NOMO-1 treated with DMSO at 0.1 percent for 48 hours (cell line): Measurements from ENCODE around the gene GAB3.
"Not testable (repeated sequence)": the region's sequence is repeated elsewhere in the genome, so short reads cannot be mapped to it uniquely, and the experiment has no call there.

Source experiments
- DNase-seq: peaks from one replicate; lab custom pipeline; 2025; ENCODE audit not compliant: unreplicated experiment; lab: John Stamatoyannopoulos, UW

Gene GAB3

DNA sequence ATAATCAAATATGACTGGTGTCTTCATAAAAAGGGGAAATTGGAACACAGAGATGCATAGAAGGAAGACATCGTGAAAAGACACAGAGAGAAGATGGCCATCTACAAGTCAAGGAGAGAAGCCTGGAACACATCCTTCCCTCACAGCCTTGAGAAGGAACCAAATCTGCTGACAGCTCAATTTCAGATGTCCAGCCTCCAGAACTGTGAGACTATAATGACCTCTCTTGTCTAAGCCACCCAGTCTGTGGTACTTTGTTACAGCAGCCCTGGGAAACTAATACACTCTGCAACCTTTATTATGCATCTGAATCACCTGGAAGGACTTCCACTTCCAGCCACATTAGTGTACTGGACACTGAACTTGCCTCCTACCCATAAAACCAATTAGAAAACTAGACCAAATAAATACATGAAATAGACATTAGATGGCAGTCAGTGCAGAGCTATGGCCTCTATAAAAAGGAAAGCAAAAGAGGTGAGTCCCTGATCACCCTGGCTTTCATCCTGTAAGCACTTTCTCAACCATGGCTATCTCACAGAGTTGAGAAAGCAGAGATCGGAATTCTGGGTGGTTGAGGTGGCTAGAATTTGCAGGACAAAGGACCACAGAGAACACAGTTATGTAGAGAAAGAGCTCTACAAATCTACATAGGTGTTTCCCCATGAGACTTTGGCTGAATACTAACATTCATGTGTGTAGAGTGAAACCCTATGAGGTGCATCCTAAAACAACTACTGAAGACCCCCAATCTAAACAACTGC lies 25.7 kb downstream of the GAB3 start:
- DNase-seq: no peak

DNA sequence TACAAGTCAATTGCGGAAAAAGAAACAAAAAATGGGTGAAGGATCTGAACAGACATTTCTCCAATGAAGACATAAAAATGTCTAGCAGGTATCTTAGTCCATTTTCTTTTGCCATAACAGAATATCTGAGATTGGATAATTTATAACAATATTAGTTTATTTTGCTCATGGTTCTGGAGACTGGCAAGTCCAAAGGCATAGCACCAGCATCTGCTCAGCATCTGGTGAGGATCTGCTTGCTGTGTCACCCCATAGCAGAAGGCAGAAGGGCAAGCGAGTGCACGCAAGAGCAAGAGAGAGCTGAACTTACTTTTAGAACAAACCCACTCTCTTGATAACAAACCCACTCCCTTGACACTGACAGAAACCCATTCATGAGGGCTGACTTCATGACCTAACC lies 29.7 kb downstream of the GAB3 start:
- DNase-seq: no peak

DNA sequence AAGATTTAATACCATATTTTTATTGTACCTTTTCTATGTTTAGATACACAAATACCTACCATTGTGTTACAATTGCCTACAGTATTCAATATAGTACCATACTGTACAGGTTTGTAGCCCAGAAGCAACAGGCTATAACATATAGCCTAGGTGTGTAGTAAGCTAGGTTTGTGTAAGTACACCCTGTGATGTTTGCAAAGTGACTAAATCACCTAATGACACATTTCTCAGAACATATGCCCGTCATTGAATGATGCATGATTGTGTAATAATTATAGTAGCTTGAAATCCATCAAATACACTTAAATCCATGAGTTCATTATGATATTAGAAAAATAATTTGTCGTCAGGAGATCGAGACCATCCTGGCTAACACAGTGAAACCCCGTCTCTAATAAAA lies 30.8 kb downstream of the GAB3 start:
- DNase-seq: no peak

DNA sequence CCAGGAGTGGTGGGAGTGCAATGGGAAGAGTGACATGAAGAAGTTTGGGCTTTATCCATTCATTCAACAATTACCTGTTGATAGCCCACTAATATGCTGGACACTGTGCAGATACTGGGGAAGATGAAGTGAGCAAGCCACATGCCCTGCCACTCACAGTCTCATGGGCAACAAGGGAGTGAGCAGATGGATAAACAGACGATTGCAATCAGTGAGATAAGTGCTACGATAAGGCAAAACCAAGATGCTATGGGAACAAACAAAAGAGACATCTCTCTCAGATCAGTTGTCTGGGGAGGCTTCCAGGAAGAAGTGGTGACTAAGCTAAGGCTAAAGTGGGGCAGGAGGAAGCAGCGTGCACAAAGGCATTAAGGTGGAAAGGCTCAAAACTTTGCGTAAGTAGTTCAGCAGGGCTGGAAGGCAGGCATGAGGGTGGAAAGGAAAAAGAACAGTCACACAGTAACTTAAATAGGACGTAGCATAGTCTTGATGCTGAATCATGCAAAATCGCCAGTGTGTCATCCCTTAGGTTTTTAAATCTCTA lies 31.7 kb downstream of the GAB3 start:
- peak; percentile 67 for DNase-seq

DNA sequence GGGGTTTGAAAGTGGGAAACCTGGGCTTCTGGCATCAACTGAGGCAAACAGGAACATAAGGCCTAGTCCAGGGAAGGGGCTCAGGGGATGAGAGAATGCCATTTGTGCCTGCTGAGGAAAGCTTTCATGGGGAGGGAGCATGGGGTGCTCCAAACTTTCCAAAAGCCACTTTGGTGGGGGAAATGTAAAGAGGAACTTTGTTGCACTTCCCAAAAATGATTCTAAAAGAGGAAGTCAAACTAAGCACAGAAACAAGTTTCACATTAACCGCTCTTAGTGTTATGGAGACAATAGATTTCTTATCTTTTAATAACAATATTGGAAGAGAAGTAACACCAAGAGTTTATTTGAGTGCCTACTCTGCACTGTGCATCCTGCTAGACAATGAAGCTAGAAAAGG lies 32.3 kb downstream of the GAB3 start:
- DNase-seq: peak; percentile 75

DNA sequence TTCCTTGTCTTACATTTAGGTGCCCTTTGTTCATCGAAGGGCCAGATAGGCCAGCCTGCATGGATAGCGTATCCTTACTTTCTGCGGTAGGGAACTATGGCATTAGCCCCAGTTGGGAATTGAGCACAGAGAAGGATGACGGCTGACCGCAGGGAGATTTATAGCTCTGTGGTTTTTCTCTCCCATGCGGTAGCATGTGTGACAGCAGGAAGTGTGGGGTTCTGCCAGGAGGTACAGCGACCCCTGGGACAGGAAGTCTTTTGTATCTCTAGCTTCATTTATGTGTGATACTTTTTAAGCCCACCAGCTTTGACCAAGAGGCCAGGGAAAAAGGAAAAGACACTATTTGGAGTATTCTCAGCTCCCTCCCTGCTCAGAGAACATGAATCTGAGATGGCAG lies 33.1 kb downstream of the GAB3 start:
- peak; percentile 70 for DNase-seq

DNA sequence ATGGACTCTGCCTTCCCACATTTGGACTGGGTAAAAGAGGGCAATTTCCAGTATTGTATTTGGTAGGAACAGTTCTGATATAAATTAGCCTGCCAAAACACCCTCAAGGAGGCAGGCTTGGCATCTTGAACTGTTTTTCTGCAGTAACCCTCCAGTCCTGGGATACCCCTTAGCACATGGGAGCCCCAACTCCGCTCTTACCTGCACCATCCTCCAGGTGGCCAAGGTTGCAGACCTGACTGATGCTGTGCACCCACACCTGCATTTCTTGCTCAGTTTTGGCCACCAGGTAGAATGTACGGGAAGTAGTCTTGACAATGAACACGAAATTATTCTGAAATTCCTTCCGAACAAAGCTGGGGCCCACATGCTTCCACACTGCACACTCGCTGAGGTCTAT lies 35.1 kb downstream of the GAB3 start:
- DNase-seq: no peak

DNA sequence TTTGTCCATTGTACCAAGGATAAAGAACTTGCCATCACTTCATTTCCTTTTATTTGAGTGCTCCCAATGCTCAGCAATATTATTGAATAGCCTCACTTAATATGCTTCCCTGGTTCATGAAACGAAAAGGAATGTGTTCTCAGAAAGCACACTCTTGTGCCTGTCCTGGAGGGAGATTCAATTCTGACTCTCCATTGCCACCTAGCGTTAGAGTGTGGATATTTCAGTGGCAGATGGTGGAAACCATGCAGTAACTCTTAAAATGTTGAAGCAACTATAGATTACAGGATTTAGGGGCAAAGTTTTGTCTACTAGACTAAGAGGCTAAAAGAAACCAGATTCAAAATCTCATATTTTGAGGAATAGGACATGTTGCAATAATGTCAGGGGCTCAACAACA lies 36.0 kb downstream of the GAB3 start:
- DNase-seq: peak; percentile 55

DNA sequence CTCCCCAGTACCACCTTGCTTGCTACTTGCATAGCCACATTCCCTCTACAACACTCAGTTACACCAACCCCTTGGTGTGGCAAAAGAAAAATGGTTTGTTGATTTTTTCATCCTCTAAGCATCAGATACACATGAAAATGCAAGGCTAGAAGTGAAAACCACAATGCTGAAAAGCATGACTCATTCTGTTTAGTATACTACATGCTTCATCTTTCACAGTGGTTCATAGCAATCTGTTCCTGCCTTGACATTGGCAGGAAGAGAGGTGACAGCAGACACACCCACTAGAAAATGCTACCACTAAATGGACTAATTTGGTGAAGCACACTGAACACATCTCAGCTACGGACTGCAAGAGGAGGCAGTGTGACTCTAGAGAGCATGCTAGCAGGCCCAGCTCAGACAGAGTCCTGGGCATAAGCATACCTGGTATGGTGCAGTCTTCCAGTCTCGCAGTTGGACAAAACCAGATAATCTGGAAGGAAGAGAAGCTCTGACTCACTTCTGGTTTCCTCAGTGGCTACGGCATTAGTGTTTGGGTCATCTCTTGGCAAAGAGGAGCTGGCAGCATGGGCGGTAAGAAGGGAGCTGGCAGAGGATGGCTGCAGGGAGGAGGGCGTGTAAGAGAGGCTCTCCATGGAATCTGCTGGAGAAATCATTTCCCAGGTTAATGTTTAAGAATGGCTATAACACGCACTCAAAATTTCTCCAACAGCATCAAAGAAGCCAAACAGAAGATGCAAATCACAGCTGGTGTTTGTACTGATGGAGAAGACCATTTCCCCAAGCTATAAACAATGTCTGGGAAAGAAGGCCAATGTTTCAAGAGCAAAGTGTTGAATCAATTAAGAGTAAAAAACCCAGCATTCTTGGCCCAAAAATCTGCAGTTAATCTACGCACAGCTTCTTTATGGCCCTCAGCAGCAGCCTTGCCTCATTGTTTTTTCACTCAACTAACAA lies 37.8 kb downstream of the GAB3 start:
- peak; percentile 32 for DNase-seq

DNA sequence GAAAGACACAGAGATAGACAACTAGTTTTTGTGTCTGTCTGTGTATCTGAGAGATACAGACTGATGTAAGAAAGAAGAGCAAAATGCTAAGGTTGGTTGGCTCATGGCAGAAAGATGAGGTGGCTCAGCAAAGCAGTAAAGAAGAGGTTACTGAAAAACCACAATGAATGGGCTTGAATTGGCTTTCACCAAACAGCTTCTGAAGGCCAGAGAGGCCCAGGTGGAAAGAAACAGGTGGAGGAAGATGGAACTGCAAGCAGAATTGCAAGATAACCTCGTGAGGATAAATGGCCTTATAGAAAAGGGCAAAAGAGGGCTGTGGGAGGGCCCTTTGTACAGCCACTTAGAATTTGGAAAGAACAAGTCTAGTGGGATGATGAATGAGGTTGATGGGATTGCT lies 39.6 kb downstream of the GAB3 start:
- DNase-seq: no peak

DNA sequence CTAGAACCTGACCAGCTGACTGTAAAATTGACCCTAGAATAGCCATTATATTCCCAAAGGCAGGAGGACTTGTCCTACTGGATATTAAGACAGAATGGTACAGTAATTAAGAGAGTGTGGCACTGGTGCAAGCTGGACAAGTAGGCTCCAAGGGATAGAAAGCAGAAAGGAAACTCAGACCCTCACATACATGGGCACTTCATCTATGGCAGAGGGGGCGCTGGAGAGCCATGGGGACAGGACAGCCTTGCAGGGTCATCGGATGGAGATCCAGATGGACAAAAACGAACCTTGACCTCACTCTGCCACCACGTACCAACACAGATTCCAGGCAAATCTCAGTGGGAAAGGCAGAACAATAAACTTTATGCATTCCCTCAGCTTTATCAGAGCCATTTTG lies 40.6 kb downstream of the GAB3 start:
- DNase-seq: no peak

DNA sequence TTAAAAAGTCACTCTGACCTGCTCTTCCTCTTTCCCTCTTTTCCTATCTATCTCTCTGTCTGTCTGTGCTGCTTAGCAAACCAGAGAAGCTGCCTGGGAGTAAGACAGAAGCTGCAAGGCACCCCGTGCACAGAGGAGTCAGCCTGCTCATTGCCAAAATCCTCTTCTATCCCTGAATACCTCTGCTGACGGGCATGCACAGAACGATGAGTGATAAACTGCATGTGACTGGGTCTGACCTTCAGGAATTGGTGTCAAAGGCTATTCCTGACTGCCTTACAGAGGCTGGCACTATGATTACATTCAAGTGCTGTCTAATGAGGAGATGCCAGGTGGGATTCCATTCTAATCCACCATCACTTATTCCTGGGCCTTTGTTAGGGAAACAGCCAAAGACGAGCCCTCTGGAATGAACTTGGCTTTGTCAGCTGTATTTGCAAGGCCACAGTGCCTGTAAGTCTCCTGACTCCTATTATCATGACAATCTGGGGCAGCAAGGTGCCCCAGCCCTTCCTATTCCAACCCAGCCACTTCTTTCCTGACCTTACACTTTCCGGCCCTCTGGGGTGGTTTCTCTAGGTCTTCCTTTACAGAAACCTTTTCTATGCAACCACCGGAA lies 52.1 kb downstream of the GAB3 start:
- DNase-seq: no peak

DNA sequence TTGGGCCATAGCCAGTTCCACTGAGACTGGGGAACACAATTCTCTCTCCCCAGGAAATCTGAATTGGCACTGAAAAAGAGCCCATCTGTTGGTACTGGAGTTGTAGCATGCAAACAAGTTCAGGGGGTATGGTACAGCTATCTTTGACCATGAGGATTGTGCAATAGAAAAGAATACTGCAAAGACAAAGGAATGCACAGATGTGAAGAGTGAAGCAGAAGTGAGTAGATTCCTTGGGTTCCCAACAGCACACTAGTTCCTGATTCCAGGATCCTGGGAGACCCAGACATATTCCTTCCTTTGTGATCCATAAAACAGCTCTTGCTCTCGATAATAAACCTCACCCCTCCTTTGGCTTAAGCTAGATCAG lies 54.2 kb downstream of the GAB3 start:
- no peak for DNase-seq

DNA sequence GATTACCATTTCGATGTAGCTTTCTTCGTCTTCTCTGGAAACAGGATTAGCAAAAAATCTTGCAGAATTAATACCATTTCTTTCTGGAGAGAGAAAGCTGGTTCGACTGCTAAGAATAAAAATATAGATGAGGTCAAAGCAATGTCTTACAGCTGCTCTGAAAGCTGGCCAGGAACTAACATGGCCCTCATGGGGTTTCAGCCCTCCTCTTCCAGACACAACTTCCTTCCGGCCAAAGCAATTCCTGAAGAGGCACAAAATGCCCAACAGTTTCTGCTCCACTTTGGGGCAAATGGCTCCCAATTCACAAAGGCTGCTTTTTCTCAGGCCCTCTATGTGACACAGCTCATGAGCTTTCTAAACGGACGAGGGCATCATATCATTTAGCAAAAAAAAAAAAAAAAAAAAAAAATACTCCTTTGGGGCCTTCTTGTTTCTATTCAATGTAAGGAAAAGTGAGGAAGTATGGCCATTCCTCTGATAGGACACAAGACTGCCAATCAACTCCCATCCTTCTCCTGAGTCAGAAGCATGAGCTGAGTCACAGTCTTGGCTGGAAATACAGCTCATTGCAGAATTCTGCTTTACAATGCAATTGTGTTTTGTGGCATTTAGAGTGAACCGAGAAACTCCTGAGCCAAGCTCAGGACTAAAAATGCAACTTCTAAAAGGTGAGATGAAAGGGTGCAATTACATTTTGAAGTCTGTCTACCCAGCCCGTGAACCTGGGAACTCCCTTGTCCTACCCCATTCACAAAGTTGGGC lies 54.8 kb downstream of the GAB3 start:
- DNase-seq: no peak

DNA sequence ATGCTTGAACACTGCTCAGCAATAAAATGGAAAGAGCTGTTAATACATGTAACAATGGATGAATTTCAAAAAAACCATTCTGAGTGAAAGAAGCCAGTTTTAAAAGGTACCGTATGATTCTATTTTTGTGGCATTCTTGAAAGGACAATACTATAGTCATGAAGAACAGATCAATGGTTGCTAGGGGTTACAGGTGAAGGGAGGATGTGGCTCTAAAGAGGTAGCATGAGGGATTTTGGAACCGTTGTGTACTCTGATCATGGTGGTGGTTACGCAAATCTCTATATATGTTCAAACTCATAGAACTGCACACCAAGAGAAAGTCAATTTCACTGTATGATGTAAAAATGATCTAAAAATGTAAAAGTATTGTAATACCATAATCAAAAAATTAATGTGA lies 57.5 kb downstream of the GAB3 start:
- no peak for DNase-seq

DNA sequence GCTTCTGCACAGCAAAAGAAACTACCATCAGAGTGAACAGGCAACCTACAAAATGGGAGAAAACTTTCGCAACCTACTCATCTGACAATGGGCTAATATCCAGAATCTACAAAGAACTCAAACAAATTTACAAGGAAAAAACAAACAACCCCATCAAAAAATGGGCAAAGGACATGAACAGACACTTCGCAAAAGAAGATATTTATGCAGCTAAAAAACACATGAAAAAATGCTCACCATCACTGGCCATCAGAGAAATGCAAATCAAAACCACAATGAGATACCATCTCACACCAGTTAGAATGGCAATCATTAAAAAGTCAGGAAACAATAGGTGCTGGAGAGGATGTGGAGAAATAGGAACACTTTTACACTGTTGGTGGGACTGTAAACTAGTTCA lies 60.4 kb downstream of the GAB3 start:
- DNase-seq: not testable (repeated sequence)

DNA sequence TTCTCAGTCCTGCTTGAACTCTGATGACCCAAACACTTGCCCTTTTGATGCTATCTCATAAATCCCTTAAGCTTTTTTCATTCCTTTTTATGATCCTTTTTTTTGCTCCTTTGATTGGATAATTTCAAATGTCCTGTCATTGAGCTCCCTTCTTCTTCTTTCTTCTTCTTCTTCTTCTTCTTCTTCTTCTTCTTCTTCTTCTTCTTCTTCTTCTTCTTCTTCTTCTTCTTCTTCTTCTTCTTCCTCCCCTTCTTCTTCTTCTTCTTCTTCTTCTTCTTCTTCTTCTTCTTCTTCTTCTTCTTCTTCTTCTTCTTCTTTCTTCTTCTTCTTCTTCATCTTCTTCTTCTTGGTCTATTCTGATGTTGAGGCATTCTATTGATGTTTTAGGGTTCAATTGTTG lies 78.8 kb downstream of the GAB3 start:
- not testable (repeated sequence) for DNase-seq

DNA sequence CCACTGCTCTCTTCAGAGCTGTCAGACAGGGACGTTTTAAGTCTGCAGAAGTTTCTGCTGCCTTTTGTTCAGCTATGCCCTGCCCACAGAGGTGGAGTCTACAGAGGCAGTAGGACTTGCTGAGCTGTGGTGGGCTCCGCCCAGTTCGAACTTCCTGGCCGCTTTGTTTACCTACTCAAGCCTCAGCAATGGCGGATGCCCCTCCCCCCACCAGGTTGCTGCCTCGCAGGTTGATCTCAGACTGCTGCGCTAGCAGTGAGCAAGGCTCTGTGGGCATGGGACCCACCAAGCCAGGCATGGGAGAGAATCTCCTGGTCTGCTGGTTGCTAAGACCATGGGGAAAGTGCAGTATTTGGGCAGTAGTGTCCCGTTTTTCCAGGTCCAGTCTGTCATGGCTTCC lies 80.0 kb downstream of the GAB3 start:
- DNase-seq: not testable (repeated sequence)

DNA sequence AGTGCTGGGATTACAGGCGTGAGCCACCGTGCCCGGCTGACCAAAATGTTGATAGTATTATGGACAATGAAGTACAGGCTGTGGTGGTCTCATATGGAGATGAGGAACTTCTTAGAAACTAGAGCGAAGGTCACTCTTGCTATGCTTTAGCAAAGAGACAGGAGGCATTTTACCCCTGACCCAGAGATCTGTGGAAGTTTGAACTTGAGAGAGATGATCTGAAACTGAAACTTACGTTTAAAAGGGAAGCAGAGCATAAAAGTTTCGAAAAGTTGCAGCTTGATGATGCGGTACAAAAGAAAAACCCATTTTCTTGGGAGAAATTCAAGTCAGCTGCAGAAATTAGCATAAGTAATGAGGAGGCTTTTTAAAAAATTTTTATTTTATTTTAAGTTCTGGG lies 89.0 kb downstream of the GAB3 start:
- peak; percentile 46 for DNase-seq

DNA sequence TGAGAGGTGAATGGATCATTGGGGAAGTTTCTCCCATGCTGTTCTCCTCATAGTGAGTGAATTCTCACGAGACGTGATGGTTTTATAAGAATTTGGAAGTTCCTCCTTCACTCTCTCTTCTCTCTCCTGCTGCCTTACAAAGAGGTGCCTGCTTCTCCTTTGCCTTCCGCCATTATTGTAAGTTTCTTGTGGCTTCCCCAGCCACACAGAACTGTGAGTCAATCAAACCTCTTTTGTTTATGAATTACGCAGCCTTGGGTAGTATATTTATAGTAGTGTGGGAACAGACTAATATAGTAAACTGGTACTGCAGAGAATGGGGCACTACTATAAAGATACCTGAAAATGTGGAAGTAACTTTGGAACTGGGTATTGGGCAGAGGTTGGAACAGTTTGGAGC lies 89.7 kb downstream of the GAB3 start:
- DNase-seq: peak; percentile 54

DNA sequence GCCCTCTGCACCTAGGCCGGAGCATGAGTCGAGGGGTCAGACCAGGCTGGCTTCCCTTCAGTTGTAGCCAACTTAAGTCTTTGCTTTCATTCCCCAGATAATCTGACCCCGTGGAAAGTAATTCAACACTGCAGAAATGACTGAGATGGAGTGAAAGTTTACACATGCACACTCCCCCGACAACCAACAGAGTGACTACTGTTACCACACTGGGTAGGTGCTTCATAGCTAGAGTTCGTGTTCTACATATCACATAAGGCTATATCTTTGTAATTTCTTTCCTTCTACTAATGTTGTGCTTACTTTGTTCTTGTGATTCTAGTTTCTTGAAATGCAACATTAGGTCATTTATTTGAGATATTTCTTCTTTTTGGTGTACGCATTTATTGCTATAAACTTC lies 90.3 kb downstream of the GAB3 start:
- no peak for DNase-seq
